D721Med (cell line): Measurements from ENCODE around the gene EID1.
"Not testable (repeated sequence)": the region's sequence is repeated elsewhere in the genome, so short reads cannot be mapped to it uniquely, and the experiment has no call there.

Experiments
- DNase-seq: peaks from one replicate; pipeline ENCODE4 v3.0.0; 2011; ENCODE audit warnings: low spot score; ENCODE audit not compliant: insufficient read length
- FAIRE-seq: peaks from 2 replicates; lab custom pipeline; 2011; peaks lifted over from hg19 to GRCh38; lab: Jason Lieb, UNC
- TF ChIP-seq, protein P1 (sequence below): IDR thresholded peaks from 2 replicates; pipeline ENCODE4 v1.5.1; 2012; ENCODE audit warnings: mild to moderate bottlenecking, control low read depth; ENCODE audit not compliant: insufficient read depth; ENCODE audit errors: missing control alignments

Gene EID1

DNA sequence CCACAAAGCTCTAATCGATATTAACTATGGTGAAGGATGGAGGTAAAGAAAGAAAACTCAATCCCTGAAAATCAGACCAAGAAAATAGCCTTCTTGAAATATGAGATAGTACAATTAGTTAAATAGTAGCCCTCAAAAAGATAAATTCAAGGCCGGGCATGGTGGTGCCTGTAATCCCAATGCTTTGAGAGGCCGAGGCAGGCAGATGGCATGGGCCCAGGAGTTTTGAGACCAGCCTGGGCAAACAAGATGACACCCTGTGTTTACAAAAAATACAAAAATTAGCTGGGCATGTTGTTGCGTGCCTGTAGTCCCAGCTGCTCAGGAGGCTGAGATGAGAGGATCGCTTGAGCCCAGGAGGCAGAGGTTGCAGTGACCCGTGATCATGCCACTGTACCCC is 35.4 kb upstream of the EID1 start:
- DNase-seq (no peak), FAIRE-seq (no peak)
- TF ChIP-seq, protein P1, sequence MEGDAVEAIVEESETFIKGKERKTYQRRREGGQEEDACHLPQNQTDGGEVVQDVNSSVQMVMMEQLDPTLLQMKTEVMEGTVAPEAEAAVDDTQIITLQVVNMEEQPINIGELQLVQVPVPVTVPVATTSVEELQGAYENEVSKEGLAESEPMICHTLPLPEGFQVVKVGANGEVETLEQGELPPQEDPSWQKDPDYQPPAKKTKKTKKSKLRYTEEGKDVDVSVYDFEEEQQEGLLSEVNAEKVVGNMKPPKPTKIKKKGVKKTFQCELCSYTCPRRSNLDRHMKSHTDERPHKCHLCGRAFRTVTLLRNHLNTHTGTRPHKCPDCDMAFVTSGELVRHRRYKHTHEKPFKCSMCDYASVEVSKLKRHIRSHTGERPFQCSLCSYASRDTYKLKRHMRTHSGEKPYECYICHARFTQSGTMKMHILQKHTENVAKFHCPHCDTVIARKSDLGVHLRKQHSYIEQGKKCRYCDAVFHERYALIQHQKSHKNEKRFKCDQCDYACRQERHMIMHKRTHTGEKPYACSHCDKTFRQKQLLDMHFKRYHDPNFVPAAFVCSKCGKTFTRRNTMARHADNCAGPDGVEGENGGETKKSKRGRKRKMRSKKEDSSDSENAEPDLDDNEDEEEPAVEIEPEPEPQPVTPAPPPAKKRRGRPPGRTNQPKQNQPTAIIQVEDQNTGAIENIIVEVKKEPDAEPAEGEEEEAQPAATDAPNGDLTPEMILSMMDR = no peak

DNA sequence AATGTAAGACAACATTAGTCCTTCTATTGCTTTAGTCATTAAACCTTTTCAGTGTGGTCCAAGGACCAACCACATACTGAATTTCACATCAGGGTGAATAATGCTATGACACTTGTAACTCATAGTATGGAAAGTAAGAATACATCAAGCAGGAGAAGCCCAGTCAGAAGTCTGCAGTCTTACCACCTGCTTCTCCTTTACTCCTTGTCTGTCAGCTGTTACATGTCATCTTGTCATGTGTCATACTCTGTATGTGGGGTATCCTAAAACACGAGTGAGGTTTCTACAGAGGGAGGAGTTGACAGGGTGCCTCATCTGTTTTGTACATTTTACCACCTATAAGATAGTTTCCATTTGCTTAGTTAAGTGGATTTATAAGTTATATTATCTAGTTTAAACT is 32.8 kb upstream of the EID1 start:
- FAIRE-seq (no peak), DNase-seq (no peak)
- TF ChIP-seq, protein P1 = no peak

DNA sequence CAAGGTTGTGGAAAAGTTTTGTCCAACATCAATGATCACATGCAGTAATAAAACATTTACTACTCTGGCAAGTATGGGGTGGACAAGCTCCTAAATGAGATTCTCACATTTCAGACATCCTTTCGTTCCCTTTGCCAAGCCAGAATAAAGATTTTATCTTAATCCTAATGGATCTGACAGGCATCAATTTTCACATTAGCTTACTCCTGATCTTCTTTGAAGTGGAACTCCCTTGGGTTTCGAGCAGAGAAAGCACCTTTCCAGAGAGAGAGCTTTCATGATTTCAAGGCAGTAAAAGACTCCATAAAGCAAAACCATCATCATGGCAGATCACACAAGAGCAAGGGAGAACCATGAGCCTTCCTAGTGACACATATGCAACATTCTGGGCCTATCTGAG is 27.3 kb upstream of the EID1 start:
- FAIRE-seq (peak; percentile 53), DNase-seq (no peak)
- TF ChIP-seq, protein P1 = no peak

DNA sequence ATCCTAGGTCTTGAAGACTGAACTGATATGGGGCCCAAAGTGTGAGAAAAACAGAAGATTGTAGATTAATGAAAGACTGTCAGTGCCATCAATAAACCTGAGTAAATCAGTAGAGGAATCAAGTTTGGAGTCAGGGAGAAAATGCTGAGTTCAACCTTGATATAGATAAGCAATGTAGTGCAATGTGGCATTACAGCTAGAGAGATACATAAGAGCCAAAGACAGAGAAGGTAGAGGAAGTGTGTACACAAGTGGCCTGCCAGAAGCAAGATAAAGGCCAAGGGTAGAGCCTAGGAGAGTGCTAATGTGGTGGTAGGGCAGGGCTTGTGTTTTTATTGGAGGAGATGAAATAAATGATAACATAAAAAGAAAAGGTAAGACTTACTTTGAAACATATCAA is 26.0 kb upstream of the EID1 start:
- TF ChIP-seq, protein P1 = no peak
- FAIRE-seq (no peak), DNase-seq (no peak)

DNA sequence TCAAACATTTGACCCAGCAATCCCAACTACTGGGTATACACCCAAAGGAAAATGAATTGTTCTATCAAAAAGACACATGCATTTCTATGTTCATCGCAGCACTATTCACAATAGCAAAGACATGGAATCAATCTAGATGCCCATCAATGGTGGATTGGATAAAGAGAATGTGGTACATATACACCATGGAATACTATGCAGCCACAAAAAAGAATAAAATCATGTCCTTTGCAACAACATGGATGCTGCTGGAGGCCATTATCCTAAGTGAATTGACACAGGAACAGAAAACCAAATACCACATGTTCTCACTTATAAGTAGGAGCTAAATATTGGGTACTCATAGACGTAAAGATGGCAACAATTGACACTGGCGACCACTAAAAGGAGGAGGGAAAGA is 23.5 kb upstream of the EID1 start:
- FAIRE-seq, DNase-seq: not testable (repeated sequence)

DNA sequence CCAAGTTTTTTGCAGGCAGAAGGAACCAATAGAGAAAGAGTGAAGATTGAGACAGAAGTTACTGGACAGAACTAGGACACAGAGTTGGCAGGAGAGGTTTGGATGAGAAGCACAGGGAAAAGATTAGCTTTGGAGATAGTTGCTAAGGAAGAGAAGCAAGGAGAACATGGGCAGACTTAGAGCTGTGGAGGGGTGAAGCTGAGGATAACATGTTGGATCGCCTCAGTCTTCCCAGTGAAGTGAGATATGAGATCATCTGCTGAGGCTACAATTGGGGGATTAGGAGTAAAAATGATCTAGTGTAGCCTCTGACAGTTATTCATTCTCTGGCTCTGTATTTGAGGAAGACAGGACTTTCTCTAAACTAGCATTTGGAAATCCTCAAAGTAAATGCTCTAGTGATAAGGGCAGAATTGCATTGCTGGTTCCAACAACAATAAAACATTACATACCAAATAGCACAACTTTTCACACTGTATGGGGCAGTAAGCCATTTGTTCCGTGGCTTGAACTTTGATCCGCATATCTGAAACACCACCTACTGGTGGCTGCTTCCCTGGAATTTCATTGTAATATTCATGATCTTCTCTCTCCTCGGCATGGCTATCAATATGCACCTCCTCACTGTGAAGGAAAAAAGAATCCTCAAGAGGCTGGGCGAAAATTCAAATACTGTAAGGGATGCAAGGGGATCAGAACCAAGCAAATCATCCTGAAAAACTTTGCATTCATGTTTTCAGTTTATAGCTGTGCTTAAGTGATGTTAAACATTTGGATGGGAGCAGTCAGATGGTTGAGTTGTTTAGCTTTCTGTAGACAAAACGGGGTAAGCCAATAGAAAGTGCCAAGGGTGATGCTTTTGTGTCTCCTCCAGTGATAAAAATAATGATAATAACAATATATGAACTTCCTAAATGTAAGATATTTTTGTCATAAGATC is 22.2 kb upstream of the EID1 start:
- FAIRE-seq (peak; percentile 68), DNase-seq (no peak)
- TF ChIP-seq, protein P1 = peak; percentile 46

DNA sequence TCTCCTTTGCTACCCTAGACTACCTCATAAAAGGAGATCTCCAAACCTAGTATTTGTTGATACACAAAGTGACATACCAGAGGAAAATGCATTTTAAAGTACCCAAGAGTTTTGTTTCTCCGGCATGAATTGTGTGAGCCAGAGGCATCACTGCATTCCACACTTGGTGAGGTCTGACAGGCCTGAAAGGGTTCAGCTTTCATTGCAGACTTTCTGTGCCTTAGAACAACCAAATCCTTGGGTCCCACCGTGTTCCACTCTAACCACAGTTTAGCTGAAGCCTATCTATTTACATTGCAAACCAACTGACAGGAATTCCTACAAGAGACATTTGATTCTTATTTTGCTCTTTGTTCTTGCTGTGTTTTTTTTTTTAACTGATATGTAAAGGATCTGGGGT is 21.0 kb upstream of the EID1 start:
- FAIRE-seq = no peak
- DNase-seq = no peak
- TF ChIP-seq, protein P1 = no peak

DNA sequence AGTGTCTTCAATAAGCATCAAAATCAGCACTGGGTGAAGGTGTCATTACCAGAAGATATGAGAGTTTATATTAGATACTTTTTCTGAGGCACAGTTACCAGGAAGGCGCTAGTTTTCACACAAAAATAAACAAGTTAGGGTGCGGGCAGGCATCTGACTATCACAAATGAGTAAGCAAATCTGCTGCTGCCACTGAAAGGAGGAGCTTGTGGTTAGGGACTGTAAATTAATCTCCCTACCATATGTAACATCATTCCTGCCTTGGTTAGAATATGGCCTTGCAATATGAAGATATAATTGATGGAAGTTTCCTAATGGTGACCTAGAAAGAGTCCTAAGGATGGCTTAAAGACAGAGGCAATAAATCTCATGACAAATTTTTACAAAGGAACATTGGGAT is 19.5 kb upstream of the EID1 start:
- DNase-seq = no peak
- TF ChIP-seq, protein P1 = no peak
- FAIRE-seq = peak; percentile 32
